H9 (cell line): ENCODE results near the gene CENPO. TPM values are rescaled to one million over a fixed set of nuclear protein-coding genes. Genes with fewer than 3 reads are reported as not detected.

Source experiments
- DNase-seq: peaks from one replicate; pipeline ENCODE4 v3.0.0-alpha.2; 2017
- H2AFZ ChIP-seq: one replicate; pipeline ENCODE4 v1.6.1; 2013; ENCODE audit warnings: mild to moderate bottlenecking, low read length, control low read depth, moderate library complexity
- H2AK5ac ChIP-seq: 2 replicates; pipeline ENCODE4 v1.6.1; 2013; ENCODE audit warnings: low read length, control low read depth, mixed read lengths; ENCODE audit not compliant: insufficient read length
- H2BK120ac ChIP-seq: one replicate; pipeline ENCODE4 v1.6.1; 2013; ENCODE audit warnings: low read depth, mild to moderate bottlenecking, low read length, control low read depth, inconsistent platforms; ENCODE audit not compliant: poor library complexity, severe bottlenecking
- H2BK12ac ChIP-seq: 2 replicates; pipeline ENCODE4 v1.6.1; 2013; ENCODE audit warnings: low read length, control low read depth, mixed read lengths, low read depth; ENCODE audit not compliant: insufficient read length
- H2BK15ac ChIP-seq: 2 replicates; pipeline ENCODE4 v1.6.1; 2013; ENCODE audit warnings: low read depth, low read length, control low read depth
- H2BK20ac ChIP-seq: one replicate; pipeline ENCODE4 v1.6.1; 2013; ENCODE audit warnings: low read depth, mild to moderate bottlenecking, low read length, control low read depth, inconsistent platforms; ENCODE audit not compliant: poor library complexity, severe bottlenecking
- H2BK5ac ChIP-seq: 2 replicates; pipeline ENCODE4 v1.6.1; 2013; ENCODE audit warnings: low read length, control low read depth, mixed read lengths; ENCODE audit not compliant: insufficient read length
- H3K14ac ChIP-seq: 2 replicates; pipeline ENCODE4 v1.6.1; 2013; ENCODE audit warnings: low read length, control low read depth; ENCODE audit not compliant: insufficient read depth
- H3K18ac ChIP-seq: 2 replicates; pipeline ENCODE4 v1.6.1; 2013; ENCODE audit warnings: low read depth, mild to moderate bottlenecking, mixed read lengths, low read length, control low read depth; ENCODE audit not compliant: insufficient read length
- H3K23ac ChIP-seq: 2 replicates; pipeline ENCODE4 v1.6.1; 2013; ENCODE audit warnings: low read length, control low read depth, mixed read lengths, low read depth; ENCODE audit not compliant: insufficient read length
- H3K23me2 ChIP-seq: 2 replicates; pipeline ENCODE4 v1.6.1; 2013; ENCODE audit warnings: low read depth, mild to moderate bottlenecking, mixed read lengths, low read length, control low read depth; ENCODE audit not compliant: insufficient read length, poor library complexity, severe bottlenecking
- H3K27ac ChIP-seq: 2 replicates; pipeline ENCODE4 v1.5.1; 2013; ENCODE audit warnings: low read length, control low read depth, mixed read lengths, low read depth; ENCODE audit not compliant: insufficient read length
- H3K27me3 ChIP-seq: 2 replicates; pipeline ENCODE4 v1.6.1; 2013; ENCODE audit warnings: low read length, control low read depth, inconsistent platforms; ENCODE audit not compliant: insufficient read depth
- H3K4ac ChIP-seq: 2 replicates; pipeline ENCODE4 v1.6.1; 2013; ENCODE audit warnings: low read depth, mild to moderate bottlenecking, control low read depth, inconsistent platforms, low read length, moderate library complexity
- H3K4me1 ChIP-seq: 2 replicates; pipeline ENCODE4 v1.6.1; 2013; ENCODE audit warnings: low read length, control low read depth, inconsistent platforms; ENCODE audit not compliant: insufficient read depth
- H3K4me2 ChIP-seq: 2 replicates; pipeline ENCODE4 v1.6.1; 2013; ENCODE audit warnings: low read length, control low read depth, mixed read lengths; ENCODE audit not compliant: insufficient read length, insufficient read depth
- H3K56ac ChIP-seq: 2 replicates; pipeline ENCODE4 v1.6.1; 2013; ENCODE audit warnings: low read depth, mild to moderate bottlenecking, mixed read lengths, low read length, control low read depth; ENCODE audit not compliant: insufficient read length
- H3K79me1 ChIP-seq: 2 replicates; pipeline ENCODE4 v1.6.1; 2013; ENCODE audit warnings: low read depth, mild to moderate bottlenecking, moderate library complexity, low read length, control low read depth, inconsistent platforms; ENCODE audit not compliant: insufficient read depth, poor library complexity, severe bottlenecking
- H3K79me2 ChIP-seq: 2 replicates; pipeline ENCODE4 v1.6.1; 2013; ENCODE audit warnings: low read length, control low read depth, inconsistent platforms; ENCODE audit not compliant: insufficient read depth
- H3K9ac ChIP-seq: 2 replicates; pipeline ENCODE4 v1.6.1; 2013; ENCODE audit warnings: low read length, control low read depth, mixed read lengths; ENCODE audit not compliant: insufficient read length; ENCODE audit errors: extremely low read depth
- H3K9me3 ChIP-seq: one replicate; pipeline ENCODE4 v1.6.1; 2013; ENCODE audit warnings: low read depth, low read length, inconsistent platforms; ENCODE audit not compliant: control insufficient read depth
- H3T11ph ChIP-seq: one replicate; pipeline ENCODE4 v1.6.1; 2013; ENCODE audit warnings: mild to moderate bottlenecking, low read length, control low read depth, inconsistent platforms
- H4K20me1 ChIP-seq: one replicate; pipeline ENCODE4 v1.6.1; 2013; ENCODE audit not compliant: control insufficient read depth, insufficient read length, insufficient read depth
- H4K5ac ChIP-seq: 2 replicates; pipeline ENCODE4 v1.6.1; 2013; ENCODE audit warnings: low read depth, mild to moderate bottlenecking, mixed read lengths, low read length, control low read depth; ENCODE audit not compliant: insufficient read length
- H4K8ac ChIP-seq: replicated peaks from 2 replicates; pipeline ENCODE4 v1.6.1; 2013; ENCODE audit warnings: low read length, control low read depth, mixed read lengths, low read depth; ENCODE audit not compliant: insufficient read length
- H4K91ac ChIP-seq: 2 replicates; pipeline ENCODE4 v1.6.1; 2013; ENCODE audit warnings: low read depth, mild to moderate bottlenecking, moderate library complexity, mixed read lengths, low read length, control low read depth; ENCODE audit not compliant: insufficient read length
- H3K27ac Mint-ChIP-seq, 3 experiments: 2 replicates in 2 of 3; 3 replicates in 1 of 3; pipeline ENCODE4 v1.8.0; 2020 to 2021; ENCODE audit warnings: mixed read lengths in 3 of 3, mild to moderate bottlenecking in 1 of 3, moderate library complexity in 1 of 3
- H3K27me3 Mint-ChIP-seq: 2 replicates; pipeline ENCODE4 v1.8.0; 2021; ENCODE audit warnings: low read depth, mild to moderate bottlenecking, moderate library complexity, mixed read lengths
- H3K36me3 Mint-ChIP-seq, 3 experiments: 2 replicates in 2 of 3; 3 replicates in 1 of 3; pipeline ENCODE4 v1.8.0; 2020 to 2021; ENCODE audit warnings: low read depth in 3 of 3, mixed read lengths in 3 of 3; ENCODE audit not compliant: insufficient read depth in 1 of 3
- H3K4me1 Mint-ChIP-seq, 2 experiments: 2 replicates each; pipeline ENCODE4 v1.8.0; 2020; ENCODE audit warnings: mixed read lengths in 2 of 2
- H3K4me3 Mint-ChIP-seq, 2 experiments: 2 replicates in 1 of 2; 3 replicates in 1 of 2; pipeline ENCODE4 v1.8.0; 2020 to 2021; ENCODE audit warnings: mild to moderate bottlenecking in 2 of 2, mixed read lengths in 2 of 2, moderate library complexity in 1 of 2
- H3K9me3 Mint-ChIP-seq, 2 experiments: 2 replicates in 1 of 2; 3 replicates in 1 of 2; pipeline ENCODE4 v1.8.0; 2020; ENCODE audit warnings: mild to moderate bottlenecking in 2 of 2, mixed read lengths in 2 of 2, moderate library complexity in 1 of 2
- WGBS: extraction: QIAGEN DNeasy Blood & Tissue Kit; methylation state at CpG from one replicate; pipeline ENCODE4 v1.1.7; 2013; ENCODE audit warnings: missing lambda C conversion rate, low lambda C conversion rate, mixed read lengths; ENCODE audit not compliant: insufficient read length; ENCODE audit errors: extremely low coverage; 5-methylcytosine and 5-hydroxymethylcytosine counted together
- total RNA-seq: library from RNA; stranded (reverse); gene quantifications from 2 replicates; pipeline ENCODE4 v1.2.1, GENCODE V29; 2021
- TF ChIP-seq, protein P1 (sequence below): fragments of 200-600 bp; sonication (generic); conservative IDR thresholded peaks from 3 replicates; pipeline ENCODE4 v1.8.0; 2021; ENCODE audit warnings: antibody characterized with exemption, mild to moderate bottlenecking

Gene CENPO
- total RNA-seq, 1 experiment from 2014 or later, result 49.5 TPM

DNA sequence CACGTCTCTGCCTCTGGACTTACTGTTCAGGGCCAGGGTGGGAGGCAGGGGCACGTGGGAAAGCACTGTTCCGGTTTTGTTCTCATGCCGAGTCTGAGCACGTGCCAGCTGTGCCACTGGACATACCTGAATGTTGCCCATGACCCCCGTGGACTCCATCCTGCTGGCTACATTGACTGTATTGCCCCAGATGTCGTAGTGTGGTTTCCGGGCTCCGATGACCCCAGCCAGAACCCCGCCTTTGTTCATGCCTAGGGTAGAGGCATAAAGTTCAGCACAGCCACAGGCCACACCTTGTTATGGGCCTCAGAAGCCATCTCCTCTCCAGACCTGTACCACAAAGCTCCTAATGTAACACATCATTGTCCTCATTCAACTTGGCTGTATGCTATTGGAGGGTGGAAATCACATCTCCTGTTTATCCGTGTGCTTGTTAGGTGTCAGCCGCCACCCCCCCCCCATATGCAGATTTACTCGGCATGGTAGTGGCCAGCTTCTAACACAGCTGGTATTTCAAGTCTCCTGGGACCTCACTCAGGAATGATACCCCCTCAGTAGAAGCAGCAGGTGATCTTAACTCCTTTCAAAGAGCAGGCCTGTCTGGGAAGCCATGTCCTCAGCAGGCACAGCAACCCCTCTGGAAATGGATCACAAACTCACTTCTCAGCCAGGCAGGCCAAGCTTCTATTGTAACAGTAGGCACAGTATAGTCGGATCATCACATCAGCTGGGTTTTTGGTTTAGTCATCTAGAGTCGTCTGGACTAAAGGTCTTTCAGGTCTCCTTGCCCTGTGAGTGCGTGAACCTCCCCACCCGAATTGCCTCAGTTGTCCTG, 27.6 kb downstream of the CENPO start:
- Histone ChIP-seq H4K5ac (no peak overlapping the region), H2BK15ac (no peak overlapping the region), H3K4me2 (no peak overlapping the region), H2AFZ (no peak overlapping the region), H3K9ac (no peak overlapping the region), H4K20me1 (no peaks in the 10 kb centered on the region), H3K4me1 (peaks cover 16% of the 10 kb centered on the region), H2BK5ac (no peak overlapping the region), H3K27ac (no peak overlapping the region), H2BK12ac (no peak overlapping the region), H2BK20ac (no peak overlapping the region), H3K79me2 (no peaks in the 10 kb centered on the region), H2AK5ac (no peak overlapping the region), H3K23me2 (no peaks in the 10 kb centered on the region), H3K27me3 (no peaks in the 10 kb centered on the region), H3K18ac (peak overlapping the region; percentile 4), H3K9me3 (no peaks in the 10 kb centered on the region), H3K79me1 (no peaks in the 10 kb centered on the region), H4K91ac (no peak overlapping the region), H4K8ac (no peak overlapping the region), H3K14ac (0 out of 2 replicates have a peak overlapping the region, but pooled peaks have one; percentile 18), H3K23ac (no peak overlapping the region), H3T11ph (no peak overlapping the region), H3K4ac (no peak overlapping the region; the same call in 1 of the 2 replicates), H3K56ac (no peak overlapping the region), H2BK120ac (no peak overlapping the region)
- TF ChIP-seq, protein P1, sequence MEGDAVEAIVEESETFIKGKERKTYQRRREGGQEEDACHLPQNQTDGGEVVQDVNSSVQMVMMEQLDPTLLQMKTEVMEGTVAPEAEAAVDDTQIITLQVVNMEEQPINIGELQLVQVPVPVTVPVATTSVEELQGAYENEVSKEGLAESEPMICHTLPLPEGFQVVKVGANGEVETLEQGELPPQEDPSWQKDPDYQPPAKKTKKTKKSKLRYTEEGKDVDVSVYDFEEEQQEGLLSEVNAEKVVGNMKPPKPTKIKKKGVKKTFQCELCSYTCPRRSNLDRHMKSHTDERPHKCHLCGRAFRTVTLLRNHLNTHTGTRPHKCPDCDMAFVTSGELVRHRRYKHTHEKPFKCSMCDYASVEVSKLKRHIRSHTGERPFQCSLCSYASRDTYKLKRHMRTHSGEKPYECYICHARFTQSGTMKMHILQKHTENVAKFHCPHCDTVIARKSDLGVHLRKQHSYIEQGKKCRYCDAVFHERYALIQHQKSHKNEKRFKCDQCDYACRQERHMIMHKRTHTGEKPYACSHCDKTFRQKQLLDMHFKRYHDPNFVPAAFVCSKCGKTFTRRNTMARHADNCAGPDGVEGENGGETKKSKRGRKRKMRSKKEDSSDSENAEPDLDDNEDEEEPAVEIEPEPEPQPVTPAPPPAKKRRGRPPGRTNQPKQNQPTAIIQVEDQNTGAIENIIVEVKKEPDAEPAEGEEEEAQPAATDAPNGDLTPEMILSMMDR, result no peak; the same call in 2 of the 3 replicates
- Mint-ChIP-seq H3K4me1 (peaks cover 38 to 40% of the 10 kb centered on the region in 2 experiments), H3K36me3 (peaks cover 79 to 92% (median 91%) of the 10 kb centered on the region in 3 experiments), H3K27me3 (no peaks in the 10 kb centered on the region; the same call in 1 of the 2 replicates), H3K4me3 (peak overlapping the region; percentile 45 to 67; a peak in 4 of 5 replicates), H3K9me3 (peaks cover 0 to 3% of the 10 kb centered on the region in 2 experiments; a peak in 1 of 5 replicates), H3K27ac (peak overlapping the region; percentile 87 to 95 (median 94))
- WGBS, result no CpG with 5 or more reads among the region's 17 CpGs
- no peak for DNase-seq
